H1 (cell line): Measurements from ENCODE around the gene KLHL40. TPM values are rescaled to one million over a fixed set of nuclear protein-coding genes. Genes with fewer than 3 reads are reported as not detected.

ENCODE experiments used
- CHD1 ChIP-seq: IDR thresholded peaks from 2 replicates; pipeline ENCODE4 v1.6.1; 2012; ENCODE audit warnings: low read depth, low read length, improper control_type of control experiment
- CHD7 ChIP-seq: fragments of 300-600 bp; sonication (generic); IDR thresholded peaks from 2 replicates; pipeline ENCODE4 v1.7.1; 2012; ENCODE audit warnings: low read length, moderate library complexity, mild to moderate bottlenecking, inconsistent platforms; ENCODE audit not compliant: insufficient replicate concordance
- GTF2F1 ChIP-seq: IDR thresholded peaks from 2 replicates; pipeline ENCODE4 v1.6.1; 2012; ENCODE audit warnings: low read depth, low read length, improper control_type of control experiment, borderline replicate concordance
- NANOG ChIP-seq: IDR thresholded peaks from 2 replicates; pipeline ENCODE4 v1.6.1; 2011; ENCODE audit warnings: low read length, low read depth, mild to moderate bottlenecking, inconsistent platforms; ENCODE audit not compliant: insufficient read depth, poor library complexity, severe bottlenecking
- RFX5 ChIP-seq: IDR thresholded peaks from 2 replicates; pipeline ENCODE4 v1.6.1; 2011; ENCODE audit warnings: low read depth, low read length, improper control_type of control experiment, borderline replicate concordance
- RXRA ChIP-seq: IDR thresholded peaks from 2 replicates; pipeline ENCODE4 v1.6.1; 2011; ENCODE audit warnings: low read depth, mild to moderate bottlenecking, low read length, moderate library complexity; ENCODE audit not compliant: insufficient read depth
- SIX5 ChIP-seq: IDR thresholded peaks from 2 replicates; pipeline ENCODE4 v1.6.1; 2011; ENCODE audit warnings: mild to moderate bottlenecking, low read depth, low read length
- polyA plus RNA-seq, 7 experiments: library from polyadenylated mRNA; depleted of rRNA in 3 of 7; stranded (reverse) in 5 of 7; unstranded in 2 of 7; fragments of >200 nt in 5 of 7; fragments of 200-250 nt in 2 of 7; gene quantifications; 1 replicate in 5 of 7; 2 replicates in 1 of 7; 4 replicates in 1 of 7; pipeline versions ENCODE4 v1.2.1 to v1.2.3, GENCODE V29; 2011 to 2013; ENCODE audit warnings: missing spikeins in 2 of 7, mixed read lengths in 2 of 7
- total RNA-seq: library from RNA; stranded (reverse); fragmentation: NEBNext Ultra II Directional; extraction: Animal tissue kit (Norgen Biotek cat#: 25700); gene quantifications from 2 replicates; pipeline ENCODE4 v1.2.1, GENCODE V29; 2021
- TF ChIP-seq, protein P1 (sequence below): IDR thresholded peaks from 2 replicates; pipeline ENCODE4 v1.6.1; 2011; ENCODE audit warnings: low read depth, mild to moderate bottlenecking, low read length; ENCODE audit not compliant: insufficient read depth

The KLHL40 gene
- total and polyA plus RNA-seq, 2 of the 8 experiments (the other 6 are each of a cell fraction or from before 2014, with no cell fraction given), result 0.02 TPM; not detected in 1

GRCh38 chr3:42707620-42708355, 22.5 kb downstream of the KLHL40 start (continued):
- no peak for TF ChIP-seq CHD7
- TF ChIP-seq, protein P1, sequence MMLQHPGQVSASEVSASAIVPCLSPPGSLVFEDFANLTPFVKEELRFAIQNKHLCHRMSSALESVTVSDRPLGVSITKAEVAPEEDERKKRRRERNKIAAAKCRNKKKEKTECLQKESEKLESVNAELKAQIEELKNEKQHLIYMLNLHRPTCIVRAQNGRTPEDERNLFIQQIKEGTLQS, result no peak
- TF ChIP-seq SIX5, result no peak
- TF ChIP-seq CHD1, result no peak
- no peak for TF ChIP-seq RFX5
- no peak for TF ChIP-seq NANOG
- TF ChIP-seq RXRA, result no peak
- TF ChIP-seq GTF2F1, result no peak
